Ovary (tissue), 9 donors: ENCODE measurements around the gene YPEL3. TPM values are rescaled to one million over a fixed set of nuclear protein-coding genes. Genes with fewer than 3 reads are reported as not detected.

Source experiments
- DNase-seq, 5 donors: peaks; one replicate each; pipeline ENCODE4 v3.0.0-alpha.2; 2019 to 2020
- H3K27ac ChIP-seq, 2 donors: fragments of 200-600 bp; one replicate each; pipeline versions ENCODE4 v1.5.1 to v1.8.0; 2019 to 2022
- H3K27me3 ChIP-seq: fragments of 200-600 bp; one replicate; pipeline ENCODE4 v1.8.0; 2022
- H3K36me3 ChIP-seq: fragments of 200-600 bp; sonication (generic); one replicate; pipeline ENCODE4 v1.5.1; 2019
- H3K4me1 ChIP-seq: one replicate; pipeline ENCODE4 v1.8.1; 2013; ENCODE audit warnings: mild to moderate bottlenecking, moderate library complexity; ENCODE audit not compliant: insufficient read depth
- H3K4me3 ChIP-seq: fragments of 200-600 bp; sonication (generic); one replicate; pipeline ENCODE4 v1.5.1; 2017
- H3K9me3 ChIP-seq, 2 donors: fragments of 200-600 bp in 1 of 2; sonication (generic) in 1 of 2; one replicate each; pipeline versions ENCODE4 v1.5.1 to v1.8.1; 2013 to 2019; ENCODE audit warnings: mild to moderate bottlenecking in 1 of 2, moderate library complexity in 1 of 2
- EP300 ChIP-seq: sonication (generic); formaldehyde crosslinking; IDR thresholded peaks from one replicate; pipeline ENCODE4 v1.6.1; 2017; ENCODE audit warnings: antibody characterized with exemption
- POLR2A ChIP-seq: fragments of 450-650 bp; IDR thresholded peaks from one replicate; pipeline ENCODE4 v1.6.1; 2017; ENCODE audit warnings: antibody characterized with exemption, mild to moderate bottlenecking, moderate library complexity
- WGBS, 3 donors: extraction: QIAGEN DNeasy Blood & Tissue Kit in 1 of 3; methylation state at CpG; one replicate each; pipeline versions ENCODE4 v1.1.5 to v1.1.7; 2013 to 2017; 5-methylcytosine and 5-hydroxymethylcytosine counted together
- intact Hi-C, 4 donors: fragments of 100-400 bp; cut with DNase I; formaldehyde crosslinking; loops; one replicate each; pipeline versions ENCODE4 v1.11.0 to v1.15.1; 2022 to 2023
- polyA plus RNA-seq, 2 donors: library from polyadenylated mRNA; stranded (reverse); fragments of 200-250 nt in 1 of 2; fragments of 350-450 nt in 1 of 2; fragmentation: Illumina TruSeq in 1 of 2; extraction: RNeasy Lipid Tissue Mini Kit (QIAGEN cat#74804) in 1 of 2; gene quantifications; one replicate each; pipeline ENCODE4 v1.2.3, GENCODE V29; 2013 to 2014
- total RNA-seq, 7 donors: library from RNA; depleted of rRNA in 2 of 7; stranded (reverse); fragments of >200 nt in 2 of 7; fragmentation: NEBNext Ultra II Directional in 3 of 7; extraction: Animal tissue kit (Norgen Biotek cat#: 25700) in 3 of 7; gene quantifications; one replicate each; pipeline versions ENCODE4 v1.1.0 to v1.2.4, GENCODE V29; 2016 to 2023
- TF ChIP-seq, protein P1 (sequence below), 3 donors: fragments of 450-650 bp in 2 of 3; fragments of 200-600 bp in 1 of 3; IDR thresholded peaks; one replicate each; pipeline versions ENCODE4 v1.5.1 to v1.8.0; 2016 to 2022; ENCODE audit warnings: antibody characterized with exemption in 3 of 3, mild to moderate bottlenecking in 1 of 3
- donor health status: DM: no; HTN: no; CAD: no; lungs with moderate emphysema.
- donor health status: DM: no; HTN: no; CAD: no.
- donor health status: Bipolar disorder and iron deficiency.
- donor health status: DM: yes; HTN: yes; CAD: no.
- donor health status: DM: no; HTN: no; CAD: no.
- donor health status: DM: yes; HTN: yes; CAD: no.

The YPEL3 gene
- total and polyA plus RNA-seq, 9 donors, result 12.7 to 134 (median 63.1) TPM

DNA sequence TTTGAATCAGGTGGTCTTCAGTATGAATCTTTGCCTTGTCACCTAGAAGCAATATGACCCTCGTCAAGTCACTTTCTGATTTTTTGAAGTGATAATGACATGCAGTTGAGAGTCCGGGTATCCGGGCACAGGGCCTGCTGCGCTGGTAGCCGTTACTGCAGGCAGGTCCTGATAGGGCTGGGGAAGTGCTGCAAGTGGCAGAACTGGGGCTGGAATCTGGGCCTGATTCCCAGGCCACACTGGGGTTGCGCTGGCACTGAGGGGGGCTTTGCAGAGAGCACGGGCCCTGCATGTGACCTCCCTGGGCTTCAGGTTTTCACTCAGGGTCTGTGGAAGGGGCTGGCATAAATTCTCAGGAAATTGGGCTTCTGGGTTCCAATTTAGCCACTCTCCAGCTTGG lies 17.3 kb downstream of the YPEL3 start:
- H3K27ac ChIP-seq, result no peak overlapping the region
- WGBS, 3 donors, result 70 to 84% (median 71%) methylated on average over 7 of the region's 7 CpGs
- no peaks in the 10 kb centered on the region for H3K36me3 ChIP-seq
- TF ChIP-seq POLR2A (no peak), EP300 (no peak)
- TF ChIP-seq, protein P1, sequence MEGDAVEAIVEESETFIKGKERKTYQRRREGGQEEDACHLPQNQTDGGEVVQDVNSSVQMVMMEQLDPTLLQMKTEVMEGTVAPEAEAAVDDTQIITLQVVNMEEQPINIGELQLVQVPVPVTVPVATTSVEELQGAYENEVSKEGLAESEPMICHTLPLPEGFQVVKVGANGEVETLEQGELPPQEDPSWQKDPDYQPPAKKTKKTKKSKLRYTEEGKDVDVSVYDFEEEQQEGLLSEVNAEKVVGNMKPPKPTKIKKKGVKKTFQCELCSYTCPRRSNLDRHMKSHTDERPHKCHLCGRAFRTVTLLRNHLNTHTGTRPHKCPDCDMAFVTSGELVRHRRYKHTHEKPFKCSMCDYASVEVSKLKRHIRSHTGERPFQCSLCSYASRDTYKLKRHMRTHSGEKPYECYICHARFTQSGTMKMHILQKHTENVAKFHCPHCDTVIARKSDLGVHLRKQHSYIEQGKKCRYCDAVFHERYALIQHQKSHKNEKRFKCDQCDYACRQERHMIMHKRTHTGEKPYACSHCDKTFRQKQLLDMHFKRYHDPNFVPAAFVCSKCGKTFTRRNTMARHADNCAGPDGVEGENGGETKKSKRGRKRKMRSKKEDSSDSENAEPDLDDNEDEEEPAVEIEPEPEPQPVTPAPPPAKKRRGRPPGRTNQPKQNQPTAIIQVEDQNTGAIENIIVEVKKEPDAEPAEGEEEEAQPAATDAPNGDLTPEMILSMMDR (IDR thresholded peaks at IDR 0.05), result no peak
- DNase-seq, result no peak
- H3K27me3 ChIP-seq, result no peaks in the 10 kb centered on the region
- intact Hi-C loops, result no loop called here
- H3K9me3 ChIP-seq, result no peaks in the 10 kb centered on the region
- peaks cover 5% of the 10 kb centered on the region for H3K4me1 ChIP-seq
- H3K4me3 ChIP-seq, result no peak overlapping the region

DNA sequence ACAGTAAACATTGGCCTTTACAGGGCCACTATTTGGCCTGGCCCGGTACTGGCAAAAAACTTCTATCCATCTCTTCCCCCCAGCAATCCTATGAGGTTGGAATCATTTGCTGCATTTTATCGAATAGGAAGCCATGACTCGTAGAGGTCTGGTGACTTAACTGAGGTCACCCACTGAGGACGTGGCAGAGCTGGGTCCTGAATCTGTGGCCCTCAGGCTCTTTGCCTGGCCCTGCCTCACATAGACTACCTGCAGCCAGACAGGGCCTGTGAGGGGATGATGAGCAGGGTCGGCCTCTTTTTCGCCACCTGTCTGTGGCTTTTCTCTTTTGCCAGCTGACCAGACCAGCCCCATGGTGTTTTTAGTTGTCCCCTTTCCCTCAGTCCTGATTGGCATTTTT lies 18.4 kb downstream of the YPEL3 start:
- no peak for TF ChIP-seq POLR2A
- TF ChIP-seq, protein P1 (IDR thresholded peaks at IDR 0.05), result no peak
- no peak overlapping the region for H3K4me3 ChIP-seq
- 71 to 78% (median 74%) methylated on average over 6 of the region's 6 CpGs for WGBS, 3 donors
- no peak overlapping the region for H3K27ac ChIP-seq
- H3K27me3 ChIP-seq, result no peaks in the 10 kb centered on the region
- DNase-seq, result no peak
- no peaks in the 10 kb centered on the region for H3K36me3 ChIP-seq
- intact Hi-C loops, result no loop called here
- no peaks in the 10 kb centered on the region for H3K9me3 ChIP-seq
- peaks cover 5% of the 10 kb centered on the region for H3K4me1 ChIP-seq

DNA sequence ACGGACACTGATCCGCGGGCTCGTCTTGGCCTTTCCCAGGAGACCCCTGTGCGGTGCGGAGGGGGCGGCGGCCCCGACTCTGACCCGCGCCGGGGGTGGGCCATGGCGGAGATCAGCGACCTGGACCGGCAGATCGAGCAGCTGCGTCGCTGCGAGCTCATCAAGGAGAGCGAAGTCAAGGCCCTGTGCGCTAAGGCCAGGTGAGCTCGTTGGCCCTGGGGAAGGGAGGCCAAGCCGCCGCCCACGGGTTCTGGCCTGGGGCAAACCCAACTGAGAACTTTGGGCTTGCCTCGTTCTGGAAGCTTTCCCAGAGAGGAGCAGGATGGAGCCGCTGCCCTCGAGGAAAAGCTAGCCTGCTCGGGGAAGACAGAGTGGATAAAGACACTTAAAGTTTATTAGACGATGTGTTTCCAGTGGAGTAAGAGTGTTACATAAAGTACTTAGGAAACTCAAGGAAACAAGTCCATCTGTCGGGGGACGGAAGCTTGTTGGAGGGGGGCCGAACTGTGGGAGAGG lies 19.7 kb downstream of the YPEL3 start:
- peak in 1 of 5 donors; percentile 56 for DNase-seq
- H3K4me3 ChIP-seq, result peak overlapping the region; percentile 86
- no peaks in the 10 kb centered on the region for H3K36me3 ChIP-seq
- H3K9me3 ChIP-seq, result no peaks in the 10 kb centered on the region
- peaks cover 5% of the 10 kb centered on the region for H3K4me1 ChIP-seq
- WGBS, 3 donors, result 1% methylated on average over 16 to 33 of the region's 33 CpGs
- H3K27ac ChIP-seq, result peak overlapping the region; percentile 63 to 72
- TF ChIP-seq POLR2A (no peak), EP300 (no peak)
- TF ChIP-seq, protein P1 (IDR thresholded peaks at IDR 0.05), result no peak
- intact Hi-C loops, result no loop called here
- H3K27me3 ChIP-seq, result no peaks in the 10 kb centered on the region

DNA sequence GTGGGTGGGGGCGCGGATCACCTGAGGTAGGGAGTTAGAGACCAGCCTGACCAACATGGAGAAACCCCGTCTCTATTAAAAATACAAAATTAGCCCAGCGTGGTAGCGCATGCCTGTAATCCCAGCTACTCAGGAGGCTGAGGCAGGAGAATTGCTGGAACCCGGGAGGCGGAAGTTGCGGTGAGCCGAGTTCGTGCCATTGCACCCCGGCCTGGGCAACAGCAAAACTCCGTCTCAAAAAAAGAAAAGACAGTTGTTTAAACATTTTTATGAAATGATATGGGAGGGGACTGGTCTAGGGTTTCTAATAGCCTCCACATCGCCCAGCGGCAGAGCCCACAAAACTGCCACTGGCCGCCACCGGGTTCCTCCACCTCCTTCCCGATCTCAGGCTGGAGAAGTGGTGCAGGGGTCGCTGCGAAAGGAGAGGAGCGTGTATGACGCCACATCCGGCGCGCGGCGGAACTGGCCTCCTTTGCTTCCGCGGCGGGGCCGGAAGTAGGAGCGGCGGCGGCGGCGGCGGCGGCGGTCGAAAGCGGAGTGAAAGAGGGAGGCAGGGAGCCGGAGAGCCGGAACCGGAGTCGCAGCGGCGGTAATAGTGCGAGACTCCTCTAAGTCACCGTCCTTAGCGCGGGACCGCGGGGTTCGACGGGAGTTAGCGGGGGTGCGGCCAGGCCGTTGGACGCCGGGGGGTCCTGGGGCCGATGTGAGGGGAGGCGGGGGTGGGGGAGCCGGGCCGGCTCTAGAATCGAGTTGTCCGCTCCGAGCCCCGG lies 20.3 kb downstream of the YPEL3 start, which contains the start of gene PPP4C:
PPP4C (plus strand) TSS at position 492 of the 773 bp plus-strand sequence. CDS start 384 bp downstream, outside the sequence.
- intact Hi-C loops, result no loop called here
- 1 to 2% (median 1%) methylated on average over 58 to 67 of the region's 67 CpGs for WGBS, 3 donors
- no peaks in the 10 kb centered on the region for H3K36me3 ChIP-seq
- no peaks in the 10 kb centered on the region for H3K9me3 ChIP-seq
- peak within 1 kb of the TSS; percentile 86 for H3K4me3 ChIP-seq
- TF ChIP-seq EP300, result no peak
- TF ChIP-seq POLR2A, result peak; percentile 80
- TF ChIP-seq, protein P1 (IDR thresholded peaks at IDR 0.05), result peak in 1 of 3 donors; percentile 31
- H3K4me1 ChIP-seq, result peaks cover 5% of the 10 kb centered on the region
- no peaks in the 10 kb centered on the region for H3K27me3 ChIP-seq
- peak within 1 kb of the TSS; percentile 63 to 72 for H3K27ac ChIP-seq
- peak; percentile 84 to 93 (median 88) for DNase-seq
